GM13977 (cell line): ENCODE data around the gene SULT2A1.

ENCODE experiments used
- DNase-seq: peaks from one replicate; pipeline ENCODE4 v3.0.0; 2012; ENCODE audit warnings: low spot score
- CTCF ChIP-seq: IDR thresholded peaks from 2 replicates; pipeline ENCODE4 v1.5.1; 2012; ENCODE audit warnings: mild to moderate bottlenecking, control low read depth; ENCODE audit not compliant: insufficient read depth; ENCODE audit errors: extremely low read depth, missing control alignments
- in situ Hi-C: fragments of 300-500 bp; cut with MboI; formaldehyde crosslinking; loops from one replicate; pipeline ENCODE4 v1.12.0; 2022; ENCODE audit warnings: low sequenced_read_pairs, low pct_unique_long_range_greater_than_20kb, mixed read lengths, inconsistent platforms; ENCODE audit not compliant: unreplicated experiment

Gene SULT2A1

DNA sequence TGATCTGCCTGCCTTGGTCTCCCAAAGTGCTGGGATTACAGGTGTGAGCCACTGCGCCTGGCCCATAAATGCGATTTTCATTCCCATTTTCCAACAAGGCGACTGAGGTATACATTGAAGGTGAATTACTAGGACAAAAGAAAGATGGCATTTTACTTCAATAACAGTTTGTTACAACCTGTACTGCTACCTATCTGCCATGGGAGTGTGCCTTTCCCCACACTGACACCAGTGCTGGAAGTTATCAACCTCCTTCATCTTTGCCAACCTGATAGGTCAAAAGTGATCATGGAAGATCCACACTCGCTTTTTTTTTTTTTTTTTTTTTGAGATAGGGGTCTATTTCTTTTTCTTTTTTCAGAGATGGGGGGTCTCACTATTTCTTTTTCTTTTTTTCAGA lies 53.4 kb downstream of the SULT2A1 start:
- TF ChIP-seq CTCF = no peak
- DNase-seq = no peak
- in situ Hi-C loops = no loop called here

DNA sequence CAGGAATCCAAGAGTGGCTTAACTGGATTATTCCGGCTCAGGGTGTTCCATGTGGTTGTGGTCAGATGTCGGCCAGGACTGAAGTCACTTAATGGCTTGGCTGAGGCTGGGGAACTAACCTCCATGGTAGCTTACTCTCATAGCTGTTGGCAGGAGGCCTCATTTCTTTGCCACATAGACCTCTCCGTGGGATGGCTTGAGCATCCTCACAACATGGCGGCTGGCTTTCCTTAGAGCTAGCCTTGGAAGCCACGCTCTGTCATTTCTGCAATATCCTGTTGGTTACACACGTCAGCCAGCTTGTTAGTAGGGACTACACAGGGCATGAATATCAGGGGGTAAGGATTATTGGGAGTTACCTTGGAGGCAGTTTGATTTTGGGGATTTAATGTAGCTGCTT lies 59.3 kb downstream of the SULT2A1 start:
- no peak for TF ChIP-seq CTCF
- no peak for DNase-seq
- in situ Hi-C loops = no loop called here

GRCh38 chr19:47824396-47824795 lies 61.7 kb downstream of the SULT2A1 start:
- TF ChIP-seq CTCF = no peak
- in situ Hi-C loops = no loop called here
- DNase-seq = no peak

DNA sequence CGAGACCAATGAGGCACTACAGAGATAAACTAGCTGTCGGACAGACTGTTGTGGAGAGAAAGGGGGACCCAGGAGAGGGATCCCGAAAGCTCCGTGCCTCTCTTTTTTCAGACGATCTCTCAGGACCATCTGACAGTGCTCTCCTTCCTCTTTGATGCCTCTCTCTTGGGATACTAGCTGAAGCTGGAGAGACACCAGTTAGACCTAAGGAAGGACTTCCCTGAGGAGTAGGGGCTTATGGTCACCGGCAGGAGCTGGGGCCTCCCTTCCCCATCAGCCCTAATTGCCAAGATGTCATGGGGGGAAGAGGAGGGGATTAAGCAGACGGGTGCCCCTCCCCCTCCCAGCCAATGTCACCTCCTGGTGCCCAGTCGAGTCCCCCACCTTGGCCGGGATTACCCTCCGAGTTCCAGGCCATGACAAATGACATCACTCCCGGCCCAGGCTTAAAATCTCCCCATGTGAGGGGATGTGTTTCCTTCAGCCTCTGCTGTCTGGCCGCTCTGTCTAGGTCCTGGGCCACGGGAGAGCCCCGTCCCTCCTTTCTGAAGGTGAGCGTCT lies 64.6 kb downstream of the SULT2A1 start, which contains the start of gene CRX:
Gene CRX (plus strand): TSS at position 478 of the 561 bp plus-strand sequence. CDS start 12,507 bp downstream, outside the sequence.
- in situ Hi-C loops = no loop called here
- no peak for DNase-seq
- no peak for TF ChIP-seq CTCF
